H1 (cell line): ENCODE results near the gene RUFY2. TPM values are rescaled to one million over a fixed set of nuclear protein-coding genes. Genes with fewer than 3 reads are reported as not detected.

Source experiments
- HDAC2 ChIP-seq, 2 experiments: fragments of 300-600 bp in 1 of 2; sonication (generic) in 1 of 2; IDR thresholded peaks; 2 replicates each; pipeline ENCODE4 v1.6.1; 2011 to 2012; ENCODE audit warnings: low read depth in 2 of 2, low read length in 2 of 2, mild to moderate bottlenecking in 2 of 2, moderate library complexity in 2 of 2, borderline replicate concordance in 1 of 2, inconsistent platforms in 1 of 2
- POLR2A ChIP-seq, 2 experiments: IDR thresholded peaks; 1 replicate in 1 of 2; 2 replicates in 1 of 2; pipeline ENCODE4 v1.6.1; 2011; ENCODE audit warnings: low read depth in 2 of 2, low read length in 2 of 2, mild to moderate bottlenecking in 2 of 2; ENCODE audit errors: control extremely low read depth in 1 of 2
- SP2 ChIP-seq: IDR thresholded peaks from 2 replicates; pipeline ENCODE4 v1.6.1; 2012; ENCODE audit warnings: mild to moderate bottlenecking, low read length, inconsistent platforms
- TAF1 ChIP-seq: IDR thresholded peaks from 2 replicates; pipeline ENCODE4 v1.6.1; 2011; ENCODE audit warnings: mild to moderate bottlenecking, low read depth, low read length
- TBP ChIP-seq: IDR thresholded peaks from 2 replicates; pipeline ENCODE4 v1.6.1; 2011; ENCODE audit warnings: low read depth, low read length, improper control_type of control experiment
- polyA plus RNA-seq, 7 experiments: library from polyadenylated mRNA; depleted of rRNA in 3 of 7; stranded (reverse) in 5 of 7; unstranded in 2 of 7; fragments of >200 nt in 5 of 7; fragments of 200-250 nt in 2 of 7; gene quantifications; 1 replicate in 5 of 7; 2 replicates in 1 of 7; 4 replicates in 1 of 7; pipeline versions ENCODE4 v1.2.1 to v1.2.3, GENCODE V29; 2011 to 2013; ENCODE audit warnings: missing spikeins in 2 of 7, mixed read lengths in 2 of 7
- total RNA-seq: library from RNA; stranded (reverse); fragmentation: NEBNext Ultra II Directional; extraction: Animal tissue kit (Norgen Biotek cat#: 25700); gene quantifications from 2 replicates; pipeline ENCODE4 v1.2.1, GENCODE V29; 2021
- TF ChIP-seq, protein P1 (sequence below): fragments of 300-600 bp; sonication (generic); IDR thresholded peaks from 2 replicates; pipeline ENCODE4 v1.7.1; 2012; ENCODE audit warnings: low read length, moderate library complexity, mild to moderate bottlenecking, inconsistent platforms; ENCODE audit not compliant: insufficient replicate concordance
- TF ChIP-seq, protein P2 (sequence below): IDR thresholded peaks from 2 replicates; pipeline ENCODE4 v1.6.1; 2011; ENCODE audit warnings: low read length, improper control_type of control experiment

RUFY2 gene
- total and polyA plus RNA-seq, 2 of the 8 experiments (the other 6 are each of a cell fraction or from before 2014, with no cell fraction given) = 3.4 to 12.0 TPM

DNA sequence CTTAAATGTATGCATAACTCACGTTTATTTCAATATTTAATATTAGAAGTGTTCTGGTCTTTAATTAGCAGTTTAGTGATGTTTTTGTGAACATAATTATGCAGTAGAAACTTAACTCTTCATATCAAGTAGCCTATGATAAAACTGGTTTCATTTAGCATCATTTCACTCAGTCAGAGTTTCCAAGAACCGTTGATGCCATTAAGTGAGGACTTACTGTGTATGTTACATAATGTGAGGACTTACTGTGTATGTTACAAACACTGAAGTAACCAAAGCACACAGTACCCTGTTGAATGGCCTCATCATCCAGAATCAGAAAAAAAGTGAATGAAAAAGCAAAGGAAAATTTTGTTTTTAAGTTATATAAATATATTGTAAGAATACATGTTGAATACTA lies 41.5 kb downstream of the RUFY2 start (continued):
- TF ChIP-seq, protein P1, sequence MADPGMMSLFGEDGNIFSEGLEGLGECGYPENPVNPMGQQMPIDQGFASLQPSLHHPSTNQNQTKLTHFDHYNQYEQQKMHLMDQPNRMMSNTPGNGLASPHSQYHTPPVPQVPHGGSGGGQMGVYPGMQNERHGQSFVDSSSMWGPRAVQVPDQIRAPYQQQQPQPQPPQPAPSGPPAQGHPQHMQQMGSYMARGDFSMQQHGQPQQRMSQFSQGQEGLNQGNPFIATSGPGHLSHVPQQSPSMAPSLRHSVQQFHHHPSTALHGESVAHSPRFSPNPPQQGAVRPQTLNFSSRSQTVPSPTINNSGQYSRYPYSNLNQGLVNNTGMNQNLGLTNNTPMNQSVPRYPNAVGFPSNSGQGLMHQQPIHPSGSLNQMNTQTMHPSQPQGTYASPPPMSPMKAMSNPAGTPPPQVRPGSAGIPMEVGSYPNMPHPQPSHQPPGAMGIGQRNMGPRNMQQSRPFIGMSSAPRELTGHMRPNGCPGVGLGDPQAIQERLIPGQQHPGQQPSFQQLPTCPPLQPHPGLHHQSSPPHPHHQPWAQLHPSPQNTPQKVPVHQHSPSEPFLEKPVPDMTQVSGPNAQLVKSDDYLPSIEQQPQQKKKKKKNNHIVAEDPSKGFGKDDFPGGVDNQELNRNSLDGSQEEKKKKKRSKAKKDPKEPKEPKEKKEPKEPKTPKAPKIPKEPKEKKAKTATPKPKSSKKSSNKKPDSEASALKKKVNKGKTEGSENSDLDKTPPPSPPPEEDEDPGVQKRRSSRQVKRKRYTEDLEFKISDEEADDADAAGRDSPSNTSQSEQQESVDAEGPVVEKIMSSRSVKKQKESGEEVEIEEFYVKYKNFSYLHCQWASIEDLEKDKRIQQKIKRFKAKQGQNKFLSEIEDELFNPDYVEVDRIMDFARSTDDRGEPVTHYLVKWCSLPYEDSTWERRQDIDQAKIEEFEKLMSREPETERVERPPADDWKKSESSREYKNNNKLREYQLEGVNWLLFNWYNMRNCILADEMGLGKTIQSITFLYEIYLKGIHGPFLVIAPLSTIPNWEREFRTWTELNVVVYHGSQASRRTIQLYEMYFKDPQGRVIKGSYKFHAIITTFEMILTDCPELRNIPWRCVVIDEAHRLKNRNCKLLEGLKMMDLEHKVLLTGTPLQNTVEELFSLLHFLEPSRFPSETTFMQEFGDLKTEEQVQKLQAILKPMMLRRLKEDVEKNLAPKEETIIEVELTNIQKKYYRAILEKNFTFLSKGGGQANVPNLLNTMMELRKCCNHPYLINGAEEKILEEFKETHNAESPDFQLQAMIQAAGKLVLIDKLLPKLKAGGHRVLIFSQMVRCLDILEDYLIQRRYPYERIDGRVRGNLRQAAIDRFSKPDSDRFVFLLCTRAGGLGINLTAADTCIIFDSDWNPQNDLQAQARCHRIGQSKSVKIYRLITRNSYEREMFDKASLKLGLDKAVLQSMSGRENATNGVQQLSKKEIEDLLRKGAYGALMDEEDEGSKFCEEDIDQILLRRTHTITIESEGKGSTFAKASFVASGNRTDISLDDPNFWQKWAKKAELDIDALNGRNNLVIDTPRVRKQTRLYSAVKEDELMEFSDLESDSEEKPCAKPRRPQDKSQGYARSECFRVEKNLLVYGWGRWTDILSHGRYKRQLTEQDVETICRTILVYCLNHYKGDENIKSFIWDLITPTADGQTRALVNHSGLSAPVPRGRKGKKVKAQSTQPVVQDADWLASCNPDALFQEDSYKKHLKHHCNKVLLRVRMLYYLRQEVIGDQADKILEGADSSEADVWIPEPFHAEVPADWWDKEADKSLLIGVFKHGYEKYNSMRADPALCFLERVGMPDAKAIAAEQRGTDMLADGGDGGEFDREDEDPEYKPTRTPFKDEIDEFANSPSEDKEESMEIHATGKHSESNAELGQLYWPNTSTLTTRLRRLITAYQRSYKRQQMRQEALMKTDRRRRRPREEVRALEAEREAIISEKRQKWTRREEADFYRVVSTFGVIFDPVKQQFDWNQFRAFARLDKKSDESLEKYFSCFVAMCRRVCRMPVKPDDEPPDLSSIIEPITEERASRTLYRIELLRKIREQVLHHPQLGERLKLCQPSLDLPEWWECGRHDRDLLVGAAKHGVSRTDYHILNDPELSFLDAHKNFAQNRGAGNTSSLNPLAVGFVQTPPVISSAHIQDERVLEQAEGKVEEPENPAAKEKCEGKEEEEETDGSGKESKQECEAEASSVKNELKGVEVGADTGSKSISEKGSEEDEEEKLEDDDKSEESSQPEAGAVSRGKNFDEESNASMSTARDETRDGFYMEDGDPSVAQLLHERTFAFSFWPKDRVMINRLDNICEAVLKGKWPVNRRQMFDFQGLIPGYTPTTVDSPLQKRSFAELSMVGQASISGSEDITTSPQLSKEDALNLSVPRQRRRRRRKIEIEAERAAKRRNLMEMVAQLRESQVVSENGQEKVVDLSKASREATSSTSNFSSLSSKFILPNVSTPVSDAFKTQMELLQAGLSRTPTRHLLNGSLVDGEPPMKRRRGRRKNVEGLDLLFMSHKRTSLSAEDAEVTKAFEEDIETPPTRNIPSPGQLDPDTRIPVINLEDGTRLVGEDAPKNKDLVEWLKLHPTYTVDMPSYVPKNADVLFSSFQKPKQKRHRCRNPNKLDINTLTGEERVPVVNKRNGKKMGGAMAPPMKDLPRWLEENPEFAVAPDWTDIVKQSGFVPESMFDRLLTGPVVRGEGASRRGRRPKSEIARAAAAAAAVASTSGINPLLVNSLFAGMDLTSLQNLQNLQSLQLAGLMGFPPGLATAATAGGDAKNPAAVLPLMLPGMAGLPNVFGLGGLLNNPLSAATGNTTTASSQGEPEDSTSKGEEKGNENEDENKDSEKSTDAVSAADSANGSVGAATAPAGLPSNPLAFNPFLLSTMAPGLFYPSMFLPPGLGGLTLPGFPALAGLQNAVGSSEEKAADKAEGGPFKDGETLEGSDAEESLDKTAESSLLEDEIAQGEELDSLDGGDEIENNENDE = no peak
- TF ChIP-seq SP2 (no peak), TAF1 (no peak), TBP (no peak), HDAC2 (IDR thresholded peaks at IDR 0.05; ENCODE audit: borderline replicate concordance in 1 of 2, low read depth in 2 of 2, low read length in 2 of 2) (no peak), POLR2A (IDR thresholded peaks at IDR 0.05; ENCODE audit: control extremely low read depth in 1 of 2, low read depth in 2 of 2, low read length in 2 of 2) (no peak)
- TF ChIP-seq, protein P2, sequence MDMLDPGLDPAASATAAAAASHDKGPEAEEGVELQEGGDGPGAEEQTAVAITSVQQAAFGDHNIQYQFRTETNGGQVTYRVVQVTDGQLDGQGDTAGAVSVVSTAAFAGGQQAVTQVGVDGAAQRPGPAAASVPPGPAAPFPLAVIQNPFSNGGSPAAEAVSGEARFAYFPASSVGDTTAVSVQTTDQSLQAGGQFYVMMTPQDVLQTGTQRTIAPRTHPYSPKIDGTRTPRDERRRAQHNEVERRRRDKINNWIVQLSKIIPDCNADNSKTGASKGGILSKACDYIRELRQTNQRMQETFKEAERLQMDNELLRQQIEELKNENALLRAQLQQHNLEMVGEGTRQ = no peak
